SK-N-SH treated with all-trans-retinoic acid at 6 μM for 48 hours (cell line): ENCODE measurements around the gene NPBWR2.
A peak's percentile ranks its signal among the peaks of the same experiment; 100 is the strongest.

Experiments
- ATAC-seq: fragments of 200-7000 bp; cut with Tn5 transposase; 3 replicates; pipeline ENCODE4 v1.9.1; 2020; ENCODE audit warnings: mild to moderate bottlenecking, moderate library complexity
- ARNTL ChIP-seq: fragments of 450-650 bp; formaldehyde crosslinking; IDR thresholded peaks from 2 replicates; pipeline ENCODE4 v1.5.0; 2020; ENCODE audit warnings: low read depth, mild to moderate bottlenecking, moderate library complexity, borderline replicate concordance
- BACH2 ChIP-seq: fragments of 250-450 bp; sonication (Bioruptor Pico); IDR thresholded peaks from 2 replicates; pipeline ENCODE4 v1.9.0; 2021; ENCODE audit warnings: mild to moderate bottlenecking, borderline replicate concordance
- CREB5 ChIP-seq: fragments of 250-450 bp; sonication (Bioruptor Pico); IDR thresholded peaks from 2 replicates; pipeline ENCODE4 v1.5.1; 2020; ENCODE audit warnings: low read depth, mild to moderate bottlenecking, moderate library complexity
- ESRRG ChIP-seq: fragments of 250-450 bp; sonication (Bioruptor Pico); IDR thresholded peaks from 2 replicates; pipeline ENCODE4 v1.6.1; 2021; ENCODE audit warnings: mild to moderate bottlenecking
- GLIS3 ChIP-seq: fragments of 250-450 bp; sonication (Bioruptor Pico); IDR thresholded peaks from 2 replicates; pipeline ENCODE4 v1.5.0; 2020; ENCODE audit warnings: mild to moderate bottlenecking, moderate library complexity
- ISL1 ChIP-seq: fragments of 250-450 bp; sonication (Bioruptor Pico); IDR thresholded peaks from 2 replicates; pipeline ENCODE4 v2.1.2; 2022; ENCODE audit warnings: mild to moderate bottlenecking, moderate library complexity
- OSR1 ChIP-seq: fragments of 250-450 bp; sonication (Bioruptor Pico); IDR thresholded peaks from 2 replicates; pipeline ENCODE4 v1.8.0; 2022; ENCODE audit warnings: moderate library complexity, mild to moderate bottlenecking, inconsistent platforms
- POU6F1 ChIP-seq: fragments of 250-450 bp; sonication (Bioruptor Pico); IDR thresholded peaks from 2 replicates; pipeline ENCODE4 v1.8.0; 2021; ENCODE audit warnings: low read depth, mild to moderate bottlenecking, moderate library complexity, borderline replicate concordance
- PPARA ChIP-seq: fragments of 250-450 bp; sonication (Bioruptor Pico); IDR thresholded peaks from 2 replicates; pipeline ENCODE4 v1.5.0; 2020; ENCODE audit warnings: mild to moderate bottlenecking, borderline replicate concordance
- RARB ChIP-seq: fragments of 250-450 bp; sonication (Bioruptor Pico); IDR thresholded peaks from 2 replicates; pipeline ENCODE4 v1.8.0; 2021; ENCODE audit warnings: mild to moderate bottlenecking, moderate library complexity
- SNAI2 ChIP-seq: fragments of 250-450 bp; sonication (Bioruptor Pico); IDR thresholded peaks from 2 replicates; pipeline ENCODE4 v1.5.0; 2020; ENCODE audit warnings: mild to moderate bottlenecking, moderate library complexity
- TCF4 ChIP-seq: fragments of 250-450 bp; sonication (Bioruptor Pico); IDR thresholded peaks from 2 replicates; pipeline ENCODE4 v1.8.0; 2021; ENCODE audit warnings: mild to moderate bottlenecking, moderate library complexity, borderline replicate concordance
- TOX ChIP-seq: fragments of 250-450 bp; sonication (Bioruptor Pico); IDR thresholded peaks from 2 replicates; pipeline ENCODE4 v1.8.0; 2021; ENCODE audit warnings: mild to moderate bottlenecking, moderate library complexity, borderline replicate concordance
- ZC3H10 ChIP-seq: fragments of 250-450 bp; sonication (Bioruptor Pico); IDR thresholded peaks from 2 replicates; pipeline ENCODE4 v1.5.1; 2021; ENCODE audit warnings: mild to moderate bottlenecking, moderate library complexity
- ZFP3 ChIP-seq: fragments of 250-450 bp; sonication (Bioruptor Pico); IDR thresholded peaks from 2 replicates; pipeline ENCODE4 v1.5.0; 2020; ENCODE audit warnings: mild to moderate bottlenecking, moderate library complexity
- ZFP30 ChIP-seq: fragments of 450-650 bp; formaldehyde crosslinking; IDR thresholded peaks from 2 replicates; pipeline ENCODE4 v1.5.0; 2022; ENCODE audit warnings: mild to moderate bottlenecking, moderate library complexity
- ZNF565 ChIP-seq: fragments of 450-650 bp; formaldehyde crosslinking; conservative IDR thresholded peaks from 2 replicates; pipeline ENCODE4 v1.5.0; 2020; ENCODE audit warnings: low read depth, mild to moderate bottlenecking, moderate library complexity
- ZNF70 ChIP-seq: fragments of 450-650 bp; formaldehyde crosslinking; IDR thresholded peaks from 2 replicates; pipeline ENCODE4 v1.5.0; 2020; ENCODE audit warnings: mild to moderate bottlenecking, moderate library complexity
- ZNF8 ChIP-seq: fragments of 450-650 bp; formaldehyde crosslinking; IDR thresholded peaks from 2 replicates; pipeline ENCODE4 v1.5.0; 2020; ENCODE audit warnings: mild to moderate bottlenecking, moderate library complexity
- TF ChIP-seq, protein P1 (sequence below): fragments of 250-450 bp; sonication (Bioruptor Pico); IDR thresholded peaks from 2 replicates; pipeline ENCODE4 v1.5.0; 2020; ENCODE audit warnings: mild to moderate bottlenecking, moderate library complexity
- TF ChIP-seq, protein P2 (sequence below): fragments of 250-450 bp; sonication (Bioruptor Pico); IDR thresholded peaks from 2 replicates; pipeline ENCODE4 v1.8.0; 2020; ENCODE audit warnings: mild to moderate bottlenecking, moderate library complexity, borderline replicate concordance

NPBWR2 gene

DNA sequence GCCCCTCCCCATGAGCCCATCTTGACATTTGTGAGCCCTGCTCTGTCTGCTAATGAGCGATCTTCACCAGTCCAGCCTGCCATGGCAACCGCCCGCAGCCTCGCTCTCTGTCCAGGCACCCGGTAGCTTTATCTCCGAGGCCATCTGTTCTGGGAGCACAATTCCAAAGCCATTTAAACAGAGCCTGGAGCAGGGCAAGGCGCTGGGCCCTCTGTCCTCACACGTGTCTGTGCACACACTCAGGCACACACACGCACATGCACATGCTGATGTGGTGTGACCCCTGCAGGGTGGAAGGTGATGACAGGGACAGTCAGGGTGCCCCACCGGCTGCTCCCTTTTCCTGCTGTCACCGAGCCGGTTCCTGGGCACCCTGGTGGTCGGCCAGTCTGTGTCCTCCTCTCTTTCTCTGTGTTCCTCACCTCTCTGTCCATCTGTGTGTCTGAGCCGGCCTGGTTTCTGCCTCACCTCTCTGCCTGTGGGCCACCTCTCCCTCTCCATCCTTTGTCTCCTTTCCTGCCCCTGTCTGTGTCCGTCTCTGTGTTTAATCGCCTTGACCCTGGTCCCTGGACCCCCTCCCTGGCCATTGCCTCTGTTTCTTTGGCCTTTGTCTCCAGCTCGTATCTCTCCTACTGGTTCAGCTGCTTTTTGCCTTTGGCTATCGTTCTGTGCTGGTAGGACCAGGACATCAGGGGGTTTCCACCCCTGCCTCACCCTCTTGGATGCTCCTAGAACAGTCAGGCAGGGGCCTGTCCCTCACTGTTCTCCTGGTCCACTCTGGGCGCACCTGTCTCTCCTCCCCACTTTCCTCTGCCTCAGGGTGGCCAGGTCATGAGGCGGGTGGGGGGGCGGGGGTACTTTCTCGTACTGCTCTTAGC lies 48.1 kb upstream of the NPBWR2 start:
- no peak; the same call in 2 of the 3 replicates for ATAC-seq
- TF ChIP-seq CREB5 (CRISPR knock-in tag): no peak
- TF ChIP-seq ZNF565 (CRISPR knock-in tag): no peak
- no peak for TF ChIP-seq POU6F1
- TF ChIP-seq ISL1: no peak
- no peak for TF ChIP-seq ZFP30 (CRISPR knock-in tag)
- no peak for TF ChIP-seq ZFP3 (CRISPR knock-in tag)
- 0 out of 2 replicates have a peak, but pooled peaks have one; percentile 14 for TF ChIP-seq ARNTL
- TF ChIP-seq, protein P1, sequence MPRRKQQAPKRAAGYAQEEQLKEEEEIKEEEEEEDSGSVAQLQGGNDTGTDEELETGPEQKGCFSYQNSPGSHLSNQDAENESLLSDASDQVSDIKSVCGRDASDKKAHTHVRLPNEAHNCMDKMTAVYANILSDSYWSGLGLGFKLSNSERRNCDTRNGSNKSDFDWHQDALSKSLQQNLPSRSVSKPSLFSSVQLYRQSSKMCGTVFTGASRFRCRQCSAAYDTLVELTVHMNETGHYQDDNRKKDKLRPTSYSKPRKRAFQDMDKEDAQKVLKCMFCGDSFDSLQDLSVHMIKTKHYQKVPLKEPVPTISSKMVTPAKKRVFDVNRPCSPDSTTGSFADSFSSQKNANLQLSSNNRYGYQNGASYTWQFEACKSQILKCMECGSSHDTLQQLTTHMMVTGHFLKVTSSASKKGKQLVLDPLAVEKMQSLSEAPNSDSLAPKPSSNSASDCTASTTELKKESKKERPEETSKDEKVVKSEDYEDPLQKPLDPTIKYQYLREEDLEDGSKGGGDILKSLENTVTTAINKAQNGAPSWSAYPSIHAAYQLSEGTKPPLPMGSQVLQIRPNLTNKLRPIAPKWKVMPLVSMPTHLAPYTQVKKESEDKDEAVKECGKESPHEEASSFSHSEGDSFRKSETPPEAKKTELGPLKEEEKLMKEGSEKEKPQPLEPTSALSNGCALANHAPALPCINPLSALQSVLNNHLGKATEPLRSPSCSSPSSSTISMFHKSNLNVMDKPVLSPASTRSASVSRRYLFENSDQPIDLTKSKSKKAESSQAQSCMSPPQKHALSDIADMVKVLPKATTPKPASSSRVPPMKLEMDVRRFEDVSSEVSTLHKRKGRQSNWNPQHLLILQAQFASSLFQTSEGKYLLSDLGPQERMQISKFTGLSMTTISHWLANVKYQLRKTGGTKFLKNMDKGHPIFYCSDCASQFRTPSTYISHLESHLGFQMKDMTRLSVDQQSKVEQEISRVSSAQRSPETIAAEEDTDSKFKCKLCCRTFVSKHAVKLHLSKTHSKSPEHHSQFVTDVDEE: no peak
- TF ChIP-seq SNAI2 (CRISPR knock-in tag): no peak
- TF ChIP-seq ZNF70 (CRISPR knock-in tag): peak; percentile 96

GRCh38 chr20:64154590-64155257 lies 47.4 kb upstream of the NPBWR2 start:
- TF ChIP-seq PPARA: no peak
- no peak for TF ChIP-seq TOX (CRISPR knock-in tag)
- TF ChIP-seq ZFP3 (CRISPR knock-in tag): no peak
- TF ChIP-seq CREB5 (CRISPR knock-in tag): no peak
- no peak for TF ChIP-seq OSR1
- no peak for TF ChIP-seq ESRRG (CRISPR knock-in tag)
- no peak for TF ChIP-seq ZFP30 (CRISPR knock-in tag)
- no peak for TF ChIP-seq ZNF8 (CRISPR knock-in tag)
- no peak for TF ChIP-seq TCF4 (CRISPR knock-in tag)
- TF ChIP-seq ARNTL: no peak
- TF ChIP-seq BACH2 (CRISPR knock-in tag): no peak
- no peak for TF ChIP-seq POU6F1
- TF ChIP-seq ZC3H10 (CRISPR knock-in tag): no peak
- no peak for ATAC-seq

- ATAC-seq: no peak
- TF ChIP-seq ARNTL: no peak
- TF ChIP-seq ISL1: no peak
- no peak for TF ChIP-seq OSR1
- TF ChIP-seq GLIS3 (CRISPR knock-in tag): no peak
- no peak for TF ChIP-seq ZNF565 (CRISPR knock-in tag)
- TF ChIP-seq ZNF70 (CRISPR knock-in tag): no peak
- no peak for TF ChIP-seq CREB5 (CRISPR knock-in tag)
- TF ChIP-seq, protein P2, sequence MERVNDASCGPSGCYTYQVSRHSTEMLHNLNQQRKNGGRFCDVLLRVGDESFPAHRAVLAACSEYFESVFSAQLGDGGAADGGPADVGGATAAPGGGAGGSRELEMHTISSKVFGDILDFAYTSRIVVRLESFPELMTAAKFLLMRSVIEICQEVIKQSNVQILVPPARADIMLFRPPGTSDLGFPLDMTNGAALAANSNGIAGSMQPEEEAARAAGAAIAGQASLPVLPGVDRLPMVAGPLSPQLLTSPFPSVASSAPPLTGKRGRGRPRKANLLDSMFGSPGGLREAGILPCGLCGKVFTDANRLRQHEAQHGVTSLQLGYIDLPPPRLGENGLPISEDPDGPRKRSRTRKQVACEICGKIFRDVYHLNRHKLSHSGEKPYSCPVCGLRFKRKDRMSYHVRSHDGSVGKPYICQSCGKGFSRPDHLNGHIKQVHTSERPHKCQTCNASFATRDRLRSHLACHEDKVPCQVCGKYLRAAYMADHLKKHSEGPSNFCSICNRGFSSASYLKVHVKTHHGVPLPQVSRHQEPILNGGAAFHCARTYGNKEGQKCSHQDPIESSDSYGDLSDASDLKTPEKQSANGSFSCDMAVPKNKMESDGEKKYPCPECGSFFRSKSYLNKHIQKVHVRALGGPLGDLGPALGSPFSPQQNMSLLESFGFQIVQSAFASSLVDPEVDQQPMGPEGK (CRISPR knock-in tag): no peak
- TF ChIP-seq RARB (CRISPR knock-in tag): no peak
- no peak for TF ChIP-seq BACH2 (CRISPR knock-in tag)
- TF ChIP-seq ESRRG (CRISPR knock-in tag): no peak
- TF ChIP-seq SNAI2 (CRISPR knock-in tag): no peak
Measured at GRCh38 chr20:64153861-64154589, 46.7 kb upstream of the NPBWR2 start.
